ENCODE data around the gene CLSTN1.

- TF ChIP-seq, protein P1, sequence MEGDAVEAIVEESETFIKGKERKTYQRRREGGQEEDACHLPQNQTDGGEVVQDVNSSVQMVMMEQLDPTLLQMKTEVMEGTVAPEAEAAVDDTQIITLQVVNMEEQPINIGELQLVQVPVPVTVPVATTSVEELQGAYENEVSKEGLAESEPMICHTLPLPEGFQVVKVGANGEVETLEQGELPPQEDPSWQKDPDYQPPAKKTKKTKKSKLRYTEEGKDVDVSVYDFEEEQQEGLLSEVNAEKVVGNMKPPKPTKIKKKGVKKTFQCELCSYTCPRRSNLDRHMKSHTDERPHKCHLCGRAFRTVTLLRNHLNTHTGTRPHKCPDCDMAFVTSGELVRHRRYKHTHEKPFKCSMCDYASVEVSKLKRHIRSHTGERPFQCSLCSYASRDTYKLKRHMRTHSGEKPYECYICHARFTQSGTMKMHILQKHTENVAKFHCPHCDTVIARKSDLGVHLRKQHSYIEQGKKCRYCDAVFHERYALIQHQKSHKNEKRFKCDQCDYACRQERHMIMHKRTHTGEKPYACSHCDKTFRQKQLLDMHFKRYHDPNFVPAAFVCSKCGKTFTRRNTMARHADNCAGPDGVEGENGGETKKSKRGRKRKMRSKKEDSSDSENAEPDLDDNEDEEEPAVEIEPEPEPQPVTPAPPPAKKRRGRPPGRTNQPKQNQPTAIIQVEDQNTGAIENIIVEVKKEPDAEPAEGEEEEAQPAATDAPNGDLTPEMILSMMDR (IDR thresholded peaks at IDR 0.05), result no peak
- TF ChIP-seq EZH2 (IDR thresholded peaks at IDR 0.05), result no peak
- no peak for TF ChIP-seq EZH2phosphoT487 (IDR thresholded peaks at IDR 0.05)
Observed at GRCh38 chr1:9722378-9722749, 101.4 kb downstream of the CLSTN1 start.

All from neural progenitor cell (in vitro differentiated cells).